OCI-LY1 (cell line): Measurements from ENCODE around the gene CREG2.

ENCODE experiments used
- EZH2 ChIP-seq: fragments of 200-600 bp; sonication (generic), shearing (Covaris generic); IDR thresholded peaks from 2 replicates; pipeline ENCODE4 v1.8.0; 2017; ENCODE audit warnings: borderline replicate concordance, mixed run types, mild to moderate bottlenecking, antibody characterized with exemption, low read length, moderate library complexity, mixed read lengths
- TF ChIP-seq, protein P1 (sequence below): fragments of 200-600 bp; sonication (generic), shearing (Covaris generic); IDR thresholded peaks from 2 replicates; pipeline ENCODE4 v1.5.1; 2017; ENCODE audit warnings: mild to moderate bottlenecking, antibody characterized with exemption, low read length, moderate library complexity, mixed read lengths

DNA sequence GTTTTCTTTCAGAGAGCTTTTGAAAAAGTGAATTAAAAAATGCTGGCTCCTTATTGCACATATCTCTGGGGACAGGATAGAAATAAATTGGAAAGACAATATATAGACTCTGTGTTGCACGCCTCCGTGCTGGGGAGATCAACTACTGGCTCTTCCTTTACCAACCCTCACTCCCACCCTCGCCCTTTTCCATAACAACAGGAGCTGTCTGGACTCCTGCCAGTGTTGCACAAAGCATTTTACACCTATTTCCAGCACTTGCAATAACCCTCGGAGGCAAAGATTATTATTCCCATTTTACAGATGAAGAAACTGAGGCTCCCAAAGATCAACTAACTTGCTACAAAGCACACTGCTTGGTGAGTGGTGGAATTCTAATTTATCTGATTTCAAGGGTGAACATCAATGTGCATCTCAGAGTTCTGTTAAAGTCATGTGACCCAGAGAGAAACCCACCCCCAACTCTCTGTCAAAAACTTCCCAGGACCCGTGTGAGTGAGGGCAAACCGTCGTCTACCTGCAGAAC, 4.2 kb downstream of the CREG2 start:
- no peak for TF ChIP-seq EZH2
- TF ChIP-seq, protein P1, sequence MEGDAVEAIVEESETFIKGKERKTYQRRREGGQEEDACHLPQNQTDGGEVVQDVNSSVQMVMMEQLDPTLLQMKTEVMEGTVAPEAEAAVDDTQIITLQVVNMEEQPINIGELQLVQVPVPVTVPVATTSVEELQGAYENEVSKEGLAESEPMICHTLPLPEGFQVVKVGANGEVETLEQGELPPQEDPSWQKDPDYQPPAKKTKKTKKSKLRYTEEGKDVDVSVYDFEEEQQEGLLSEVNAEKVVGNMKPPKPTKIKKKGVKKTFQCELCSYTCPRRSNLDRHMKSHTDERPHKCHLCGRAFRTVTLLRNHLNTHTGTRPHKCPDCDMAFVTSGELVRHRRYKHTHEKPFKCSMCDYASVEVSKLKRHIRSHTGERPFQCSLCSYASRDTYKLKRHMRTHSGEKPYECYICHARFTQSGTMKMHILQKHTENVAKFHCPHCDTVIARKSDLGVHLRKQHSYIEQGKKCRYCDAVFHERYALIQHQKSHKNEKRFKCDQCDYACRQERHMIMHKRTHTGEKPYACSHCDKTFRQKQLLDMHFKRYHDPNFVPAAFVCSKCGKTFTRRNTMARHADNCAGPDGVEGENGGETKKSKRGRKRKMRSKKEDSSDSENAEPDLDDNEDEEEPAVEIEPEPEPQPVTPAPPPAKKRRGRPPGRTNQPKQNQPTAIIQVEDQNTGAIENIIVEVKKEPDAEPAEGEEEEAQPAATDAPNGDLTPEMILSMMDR, result no peak
